Occipital lobe (tissue), 2 donors: Measurements from ENCODE around the gene CNNM1. TPM values are rescaled to one million over a fixed set of nuclear protein-coding genes. Genes with fewer than 3 reads are reported as not detected.

Source experiments
- DNase-seq: peaks from one replicate; lab custom pipeline; 2025; lab: John Stamatoyannopoulos, UW
- total RNA-seq: library from RNA; depleted of rRNA; stranded (reverse); fragments of >200 nt; gene quantifications from one replicate; pipeline ENCODE4 v1.2.3, GENCODE V29; 2014

CNNM1 gene
- total RNA-seq, 1 donor from 2014 or later = 3.1 TPM

DNA sequence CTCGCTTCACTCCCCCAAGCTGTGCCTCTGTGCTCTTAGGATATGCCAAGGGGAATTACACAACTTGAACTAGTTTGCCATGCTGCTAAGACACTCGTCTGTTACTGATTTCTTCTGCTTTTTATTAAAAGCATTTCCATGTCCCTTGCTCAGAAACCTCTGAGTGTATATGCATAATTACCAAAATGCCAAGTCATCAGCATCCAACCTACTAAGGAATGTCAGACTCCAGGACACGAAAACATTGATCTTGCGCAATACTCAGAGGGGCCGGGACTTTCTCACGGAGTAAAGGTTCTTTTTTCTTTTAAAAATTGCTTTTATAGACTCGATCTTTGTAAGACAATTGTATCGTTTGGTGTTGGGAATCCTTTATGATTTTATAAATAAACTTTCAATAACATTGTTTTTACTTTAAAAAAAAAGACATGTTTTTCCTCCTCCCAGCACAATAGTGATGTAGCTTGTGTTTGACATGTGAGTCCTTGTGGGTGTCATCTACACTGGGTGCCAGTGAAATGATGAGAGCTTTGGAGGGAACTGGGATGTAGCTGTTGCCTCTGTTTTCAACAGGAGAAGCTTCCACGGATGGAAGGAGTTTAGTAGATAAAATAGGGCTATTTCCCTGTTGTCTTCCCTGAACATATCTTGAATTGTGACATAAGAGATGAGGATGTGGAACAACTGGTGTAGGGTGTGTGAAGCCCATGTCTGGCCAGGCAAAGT is 43.6 kb downstream of the CNNM1 start:
- no peak for DNase-seq

DNA sequence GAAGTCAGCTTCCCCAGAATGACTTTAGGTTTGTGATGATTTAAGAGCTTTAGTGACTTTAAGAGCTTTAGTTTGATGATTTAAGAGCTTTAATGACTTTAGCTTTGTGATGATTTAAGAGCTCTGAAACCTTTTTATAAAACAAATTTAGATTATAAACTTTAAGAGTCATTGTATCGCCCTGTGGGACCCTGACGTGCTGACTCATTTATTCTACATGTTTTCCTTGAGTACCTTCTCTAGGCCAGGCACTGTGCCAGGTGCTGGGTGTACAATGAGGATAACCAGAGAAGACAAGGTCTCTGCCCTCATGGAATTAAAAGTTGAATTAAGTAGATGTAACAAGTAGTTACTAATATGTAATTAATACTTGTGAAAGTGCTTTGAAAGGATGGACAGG is 45.4 kb downstream of the CNNM1 start:
- no peak for DNase-seq

DNA sequence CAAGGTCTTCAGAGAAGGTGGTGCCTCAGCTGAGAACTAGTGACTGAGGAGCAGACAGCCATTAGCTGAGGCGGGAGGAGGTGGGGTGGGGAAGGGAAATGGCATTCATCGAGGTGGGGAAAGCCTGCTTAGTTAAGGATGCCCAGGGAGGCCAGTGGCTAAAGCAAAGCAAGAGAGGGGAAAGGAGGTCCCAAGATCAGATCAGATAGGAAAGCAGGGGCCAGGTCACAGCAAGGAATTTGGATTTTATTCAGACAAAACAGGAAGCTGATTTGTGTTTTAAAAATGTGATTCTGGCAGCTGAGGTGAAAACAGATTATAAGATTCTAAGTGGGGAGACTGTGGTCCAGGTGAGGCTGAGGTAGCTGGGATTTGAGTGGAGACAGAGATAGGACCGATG is 45.8 kb downstream of the CNNM1 start:
- DNase-seq = no peak

DNA sequence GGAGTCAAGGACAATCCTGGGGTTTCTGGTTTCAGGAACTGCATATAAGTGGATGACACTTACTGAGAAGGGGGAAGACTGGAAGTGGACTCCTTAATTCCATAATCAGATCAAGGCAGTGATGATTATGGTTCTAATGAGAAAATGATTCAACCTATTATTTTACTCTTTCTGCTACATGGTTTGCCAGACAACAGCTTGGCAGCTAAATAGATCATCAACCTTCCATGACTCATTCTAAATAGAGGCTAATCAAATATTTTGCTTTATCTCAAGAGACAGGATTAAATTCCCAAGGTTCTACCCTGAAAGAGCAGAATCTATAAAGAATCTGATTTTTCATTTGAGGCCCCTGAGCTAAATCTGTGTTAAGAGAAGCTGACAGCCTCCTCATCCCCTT is 46.3 kb downstream of the CNNM1 start:
- no peak for DNase-seq

DNA sequence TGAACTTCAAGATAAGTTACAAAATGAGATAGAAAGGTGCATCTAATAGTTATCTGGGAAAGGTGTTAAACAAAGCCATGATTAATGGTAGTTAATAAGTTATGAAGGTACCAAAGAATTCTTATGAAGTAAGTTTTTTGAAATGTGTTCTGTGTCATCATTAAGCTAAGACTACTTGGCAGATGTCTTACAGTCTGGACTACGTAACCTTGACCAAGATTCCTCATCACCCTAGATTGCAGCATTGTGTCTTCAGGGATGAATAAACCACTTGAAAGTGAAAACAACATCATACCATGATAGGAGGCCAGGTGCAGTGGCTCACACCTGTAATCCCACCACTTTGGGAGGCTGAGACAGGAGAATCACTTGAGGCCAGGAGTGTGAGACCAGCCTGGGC is 53.0 kb downstream of the CNNM1 start:
- no peak for DNase-seq

DNA sequence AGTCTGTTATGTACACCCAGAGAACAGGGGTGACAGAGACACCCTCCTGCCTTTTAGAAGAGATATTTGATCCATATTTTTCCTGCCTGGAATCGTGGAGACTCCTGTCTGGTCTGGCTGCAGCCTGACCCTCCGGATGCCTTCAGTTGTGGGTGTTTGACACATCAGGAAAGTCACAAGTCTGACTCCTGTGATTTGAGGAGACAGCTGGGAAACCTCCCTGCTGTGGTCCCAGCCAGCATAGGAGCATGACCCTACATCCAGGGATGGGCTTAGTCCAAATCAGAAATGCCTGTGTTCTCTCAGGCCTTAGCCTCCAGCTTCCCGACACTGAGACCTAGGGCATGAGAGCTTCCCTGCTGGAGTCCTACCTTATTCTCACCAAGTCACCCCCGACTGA is 57.9 kb downstream of the CNNM1 start:
- DNase-seq = no peak

DNA sequence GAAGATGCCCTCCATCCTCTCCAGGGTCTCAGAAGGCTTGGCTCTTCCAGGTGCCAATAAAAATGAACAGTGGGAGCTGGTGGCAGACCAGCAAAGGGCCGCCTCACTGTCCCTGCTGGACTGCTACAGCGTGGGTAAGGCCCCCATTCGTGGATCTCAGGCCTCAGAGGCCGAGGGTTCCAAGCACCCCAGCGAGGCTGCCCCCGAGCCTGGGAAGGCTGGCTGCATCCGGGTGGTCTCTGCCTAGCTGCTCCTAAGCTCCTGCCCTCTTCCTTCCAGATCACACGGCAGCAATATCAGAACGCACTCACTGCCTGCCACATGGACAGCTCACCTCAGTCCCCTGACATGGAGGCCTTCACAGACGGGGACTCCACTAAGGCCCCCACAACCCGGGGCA is 58.4 kb downstream of the CNNM1 start:
- DNase-seq = no peak

DNA sequence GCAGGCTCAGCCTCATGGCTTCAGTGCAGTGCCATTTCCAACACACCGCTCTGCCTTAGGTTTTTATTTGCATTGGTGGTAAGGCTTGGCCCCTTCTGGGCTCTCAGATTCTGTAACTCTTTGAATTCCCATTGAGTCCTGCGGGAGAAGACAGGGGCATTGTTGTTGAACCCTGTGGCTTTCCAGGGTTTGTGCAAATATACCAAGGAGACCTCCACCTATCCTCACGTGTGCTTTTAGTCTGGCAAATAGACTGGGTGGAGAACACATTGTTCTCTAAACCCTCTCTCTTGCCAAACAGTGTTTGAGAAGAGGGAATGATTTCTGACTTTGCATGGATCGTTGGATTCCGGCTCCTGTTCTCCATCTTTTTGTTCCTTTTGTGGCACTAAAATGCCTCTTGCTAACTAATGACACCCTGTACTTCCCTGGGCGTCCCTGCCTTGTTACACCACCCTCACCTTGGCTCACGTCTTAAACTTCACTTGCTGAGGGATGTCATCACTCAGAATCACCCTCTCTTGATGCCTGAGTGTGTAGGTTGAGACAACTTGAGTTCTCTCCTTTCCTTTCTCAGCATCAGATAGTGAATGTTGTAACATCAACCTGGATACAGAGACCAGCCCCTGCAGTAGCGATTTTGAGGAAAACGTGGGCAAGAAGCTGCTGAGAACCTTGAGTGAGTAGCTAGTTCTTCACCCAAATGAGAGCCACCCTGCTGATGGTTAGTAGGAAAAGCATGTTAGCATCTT is 60.7 kb downstream of the CNNM1 start:
- no peak for DNase-seq

DNA sequence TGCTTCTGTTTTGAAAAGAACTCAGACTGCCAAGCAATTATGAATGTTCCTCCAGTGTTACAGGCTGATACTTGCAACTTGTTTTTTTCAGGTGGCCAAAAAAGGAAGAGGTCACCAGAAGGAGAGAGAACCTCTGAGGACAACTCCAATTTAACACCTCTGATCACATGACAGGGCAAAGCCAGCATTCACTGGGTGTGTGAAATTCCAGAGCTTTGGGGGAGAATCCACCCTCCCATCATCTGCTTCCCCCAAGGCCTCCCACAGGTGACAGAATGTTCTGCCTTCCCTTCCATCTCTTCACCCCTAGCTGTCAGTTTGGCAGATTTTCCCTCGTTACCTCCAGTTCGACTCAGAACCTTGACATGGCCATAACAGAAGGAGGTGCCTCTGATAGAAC is 62.2 kb downstream of the CNNM1 start:
- no peak for DNase-seq

DNA sequence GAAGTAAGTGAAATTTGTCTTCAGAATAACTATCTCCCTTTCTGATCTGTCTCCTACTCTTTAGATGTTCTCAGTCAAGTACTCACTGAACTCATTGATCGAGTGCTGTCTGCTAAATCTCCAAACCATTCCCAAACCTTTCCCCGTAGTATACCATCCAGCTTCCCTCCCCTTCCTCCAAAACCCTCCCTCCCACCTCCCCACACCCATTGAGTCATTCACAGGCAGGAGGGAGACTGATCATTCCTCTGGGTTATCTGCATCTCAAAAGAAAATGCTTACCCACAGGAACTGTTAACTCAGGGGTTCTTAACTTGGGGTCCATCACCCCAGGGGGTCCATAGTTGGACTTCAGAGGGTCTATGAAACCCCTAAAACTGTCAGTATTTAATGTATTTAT is 63.9 kb downstream of the CNNM1 start:
- no peak for DNase-seq

DNA sequence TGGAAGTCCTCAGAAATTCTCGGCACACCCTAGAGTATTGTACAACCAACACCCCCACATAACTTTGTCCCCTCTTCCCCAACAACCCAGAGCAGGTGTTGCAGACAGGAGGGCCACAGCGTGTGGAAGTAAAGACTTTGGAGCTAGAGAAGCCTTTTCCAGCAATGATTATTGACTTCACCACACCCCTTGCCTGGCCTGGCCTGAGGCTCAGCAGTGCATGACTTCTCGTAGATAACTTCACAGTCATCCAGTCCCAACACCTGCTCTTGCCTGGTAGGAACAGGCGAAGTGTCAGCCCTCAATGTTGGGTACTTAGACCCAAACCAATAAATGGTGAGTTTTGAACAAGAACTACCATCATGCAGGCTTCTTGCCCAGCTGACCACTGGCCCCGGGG is 64.5 kb downstream of the CNNM1 start:
- DNase-seq = no peak

DNA sequence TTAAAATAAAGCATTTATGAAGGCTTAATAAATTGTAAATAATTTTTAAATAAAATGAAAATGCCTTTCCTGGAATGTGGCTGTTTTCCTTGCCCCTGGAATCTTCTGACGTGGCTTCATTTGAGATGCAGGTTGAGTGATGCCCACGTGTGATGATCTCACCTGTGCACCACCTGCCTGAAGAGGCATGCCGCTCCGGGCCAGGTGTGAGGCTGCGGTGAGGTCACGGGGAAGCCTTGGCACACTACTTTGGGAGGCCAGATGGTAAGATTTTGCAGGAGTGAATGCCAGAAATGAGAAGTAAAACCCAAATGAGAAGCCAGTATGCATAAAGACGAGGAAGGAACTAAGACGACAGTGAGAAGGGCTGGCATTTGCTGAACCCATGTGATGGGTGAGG is 65.1 kb downstream of the CNNM1 start:
- DNase-seq = no peak

DNA sequence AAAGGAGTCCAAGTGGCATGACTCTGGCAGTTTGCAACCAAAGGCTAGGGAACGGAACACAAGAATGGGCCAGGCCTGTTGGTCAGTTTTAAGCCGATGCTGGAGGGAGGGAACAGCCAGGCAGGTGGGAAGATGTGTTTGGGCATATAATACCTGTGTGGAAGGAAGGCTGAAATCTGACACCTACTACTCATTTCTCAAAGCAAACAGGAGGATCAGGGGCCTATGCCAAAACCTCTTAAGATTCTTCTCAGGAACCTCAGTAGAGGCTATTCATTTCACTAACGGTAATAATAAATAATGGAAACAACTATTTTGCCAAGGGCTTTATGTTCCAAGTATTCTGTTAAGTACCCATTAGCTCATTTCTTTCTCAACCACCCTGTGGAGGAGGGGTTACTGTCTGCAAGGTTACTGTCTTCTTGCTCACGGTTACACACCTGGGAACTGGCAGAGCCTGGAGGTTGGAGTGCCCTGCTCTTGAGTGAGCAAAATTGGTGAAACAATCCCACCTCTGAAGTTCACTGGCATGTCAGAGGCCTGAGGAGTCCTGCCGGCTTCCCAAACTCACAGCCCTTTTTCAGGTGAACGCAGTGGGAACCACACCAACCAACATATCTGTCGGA is 65.7 kb downstream of the CNNM1 start:
- no peak for DNase-seq

DNA sequence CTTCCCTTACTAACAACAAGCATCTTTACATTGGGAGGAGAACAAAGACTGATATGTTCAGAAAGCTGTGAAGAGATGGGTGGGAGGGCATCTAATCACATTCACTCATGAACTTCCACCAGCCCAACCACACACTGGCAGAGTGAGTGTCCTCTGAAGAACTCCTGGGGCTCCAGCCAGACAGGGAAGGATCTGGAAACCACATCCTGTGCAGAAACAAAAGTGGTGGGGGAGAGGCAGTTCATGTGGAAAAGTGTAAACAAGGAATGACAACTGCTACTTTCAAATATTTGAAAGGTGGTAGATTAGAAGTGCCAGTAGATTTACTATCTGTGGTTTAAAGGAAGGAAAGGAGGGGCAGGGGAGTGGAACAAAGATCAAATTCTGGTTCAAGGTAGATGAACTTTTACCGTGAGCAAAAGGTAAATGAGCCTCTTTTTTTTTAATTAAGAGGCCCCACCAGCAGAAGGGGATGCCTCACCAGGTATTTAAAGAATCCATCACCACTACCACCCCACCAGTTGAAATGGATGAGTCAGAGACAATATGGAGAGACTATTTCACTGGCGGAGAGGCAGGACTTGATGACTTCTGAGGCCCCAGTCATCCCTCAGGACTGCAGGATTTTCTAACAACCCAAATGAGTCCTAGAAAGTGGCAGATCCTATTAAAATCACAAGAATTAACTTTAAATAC is 66.7 kb downstream of the CNNM1 start:
- DNase-seq = no peak

DNA sequence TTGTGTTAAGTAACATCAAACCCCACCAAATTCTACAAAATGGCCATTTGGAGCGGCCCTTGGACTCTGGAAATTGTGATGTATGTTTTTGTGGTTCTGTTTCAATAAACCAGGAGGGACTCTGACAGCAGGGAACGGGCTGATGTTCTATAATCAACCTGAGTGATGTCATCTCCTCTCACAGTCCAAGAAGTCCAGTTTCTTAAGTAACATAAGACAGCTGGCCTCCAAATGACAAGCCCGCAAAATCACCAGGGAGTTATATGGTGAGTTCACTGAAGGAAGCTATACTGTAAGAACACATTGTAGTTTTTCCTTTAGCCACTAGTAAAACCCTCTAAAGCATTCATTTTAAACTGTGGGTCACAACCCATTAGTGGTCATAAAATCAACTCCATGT is 67.3 kb downstream of the CNNM1 start:
- DNase-seq = no peak

DNA sequence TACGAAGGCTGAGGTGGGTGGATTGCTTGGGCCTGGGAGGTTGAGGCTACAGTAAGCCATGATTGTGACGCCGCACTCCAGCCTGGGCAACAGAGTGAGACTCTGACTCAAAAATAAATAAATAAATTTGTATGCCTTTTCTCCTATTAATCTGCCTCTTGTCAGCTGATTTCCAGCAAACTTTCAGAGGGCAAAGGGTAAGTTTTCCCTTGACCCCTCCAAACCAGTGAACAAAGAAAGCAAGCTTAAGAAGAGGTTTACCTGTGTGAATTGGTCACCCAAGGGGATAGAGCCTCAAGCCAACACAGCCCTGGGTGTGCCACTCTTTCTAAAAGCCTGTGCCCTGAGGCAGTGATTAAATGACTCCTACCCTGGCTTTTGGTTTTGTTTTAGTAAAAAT is 70.5 kb downstream of the CNNM1 start:
- DNase-seq = no peak

DNA sequence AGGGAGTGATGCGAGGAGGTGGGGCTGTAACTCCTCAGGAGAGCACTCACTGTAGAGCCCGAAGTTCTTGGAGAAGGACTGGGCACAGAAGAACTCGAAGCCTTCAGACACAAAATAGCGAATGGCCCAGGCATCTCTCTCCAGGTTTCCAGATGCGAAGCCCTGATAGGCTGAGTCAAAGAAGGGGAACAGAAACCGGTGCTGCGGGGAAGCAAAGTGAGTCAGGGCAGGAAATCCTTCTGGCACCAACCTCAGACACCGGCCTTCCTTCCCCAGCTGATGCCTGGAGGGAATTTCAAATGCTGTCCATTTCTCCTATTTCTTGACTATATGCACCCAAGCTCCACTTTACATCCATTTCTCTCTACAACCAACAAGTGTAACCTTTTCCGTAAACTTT is 74.5 kb downstream of the CNNM1 start:
- DNase-seq = no peak

DNA sequence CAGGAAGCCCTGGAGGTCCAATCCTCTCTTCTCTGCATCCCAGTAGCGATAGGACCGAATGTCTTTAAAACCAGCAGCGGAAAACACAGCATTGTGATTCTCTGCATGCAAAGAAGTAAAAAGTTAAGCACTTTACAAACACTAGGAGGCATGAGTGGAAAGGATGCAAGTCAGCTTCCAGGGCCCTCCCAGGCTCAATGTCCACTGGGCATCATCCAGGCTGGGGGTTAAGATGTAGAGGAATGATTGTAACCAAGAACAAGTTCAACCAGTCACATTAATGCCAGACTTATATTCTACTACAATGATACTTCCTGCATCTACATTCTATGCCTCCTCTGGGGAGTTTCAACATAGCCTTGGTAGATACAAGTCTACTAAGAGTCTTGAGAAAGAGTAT is 77.0 kb downstream of the CNNM1 start:
- DNase-seq = no peak

DNA sequence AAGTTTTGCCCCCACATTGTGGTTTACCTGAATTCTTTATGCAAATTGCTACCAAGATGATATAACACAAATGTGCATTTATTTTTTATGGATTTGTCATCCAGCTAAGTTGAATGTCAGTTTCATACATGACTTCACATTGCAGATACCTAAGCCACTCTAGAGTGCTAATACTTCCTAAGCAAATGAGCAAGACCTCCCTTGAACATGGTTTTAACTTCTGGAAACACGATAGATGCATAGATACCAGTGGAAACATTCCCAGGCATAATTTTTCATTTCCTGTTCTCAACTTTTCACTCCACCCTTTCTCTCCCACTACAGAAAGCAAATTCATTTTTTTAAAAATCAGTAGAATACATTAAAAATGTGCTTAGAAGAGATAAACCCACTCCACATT is 81.0 kb downstream of the CNNM1 start:
- DNase-seq = no peak

DNA sequence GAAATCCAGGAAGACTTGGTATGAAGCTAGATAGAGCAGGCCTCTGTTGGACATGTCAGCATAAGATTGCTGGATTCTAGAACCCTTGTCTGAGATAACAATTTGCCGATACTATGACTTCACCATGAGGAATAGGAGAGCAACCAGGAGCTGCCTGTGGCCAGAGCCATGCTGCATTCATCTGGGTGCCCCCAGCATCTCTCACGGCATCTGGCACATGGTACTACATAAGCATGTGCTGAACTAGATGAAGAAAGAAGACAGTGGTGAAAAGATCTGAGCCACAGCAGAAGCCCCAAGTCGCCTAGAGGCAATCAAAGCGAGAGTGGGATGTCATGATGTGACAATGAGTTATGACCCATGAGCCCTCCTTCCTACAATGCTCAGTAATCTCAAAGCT is 81.7 kb downstream of the CNNM1 start:
- DNase-seq = no peak

DNA sequence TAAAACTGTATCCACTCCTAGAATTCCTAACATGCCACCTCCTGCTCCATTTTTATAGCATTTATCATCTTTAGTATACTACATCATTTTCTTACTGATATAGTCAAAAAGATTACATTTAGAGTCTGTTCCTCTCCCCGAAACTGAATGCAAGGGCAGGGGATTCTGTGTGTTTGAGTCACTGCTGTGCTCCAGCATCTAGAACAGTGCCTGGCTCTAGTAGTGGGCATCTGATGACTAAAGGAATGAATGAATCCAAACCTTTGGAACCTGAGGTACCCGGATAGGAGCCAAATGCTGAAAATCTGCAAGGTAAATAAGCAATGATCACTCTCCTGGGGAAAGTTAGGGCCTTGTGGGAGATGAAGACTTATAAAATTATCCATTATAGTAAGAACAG is 82.4 kb downstream of the CNNM1 start:
- DNase-seq = no peak

DNA sequence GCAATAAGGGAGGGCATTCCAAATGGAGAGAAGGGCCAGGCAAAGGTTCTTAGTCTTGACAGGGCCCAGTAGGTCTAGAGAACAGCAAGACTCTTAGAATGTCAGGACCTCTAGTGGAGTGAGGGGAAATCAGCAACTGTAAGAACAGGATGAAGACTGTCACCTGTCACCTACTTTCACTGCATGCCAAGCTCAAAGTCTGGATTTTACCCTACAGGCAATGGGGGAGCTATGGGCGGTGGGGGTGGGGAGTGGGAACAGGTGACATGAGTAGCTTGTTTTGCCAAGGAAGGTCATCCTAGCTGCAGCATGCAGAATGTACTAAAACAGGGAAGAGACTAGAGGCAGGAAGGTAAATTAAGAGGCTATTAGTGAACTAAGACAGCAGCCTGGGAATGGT is 82.9 kb downstream of the CNNM1 start:
- no peak for DNase-seq
